HG03095 (cell line): Measurements from ENCODE around the gene ISG20L2.
A peak's percentile ranks its signal among the peaks of the same experiment; 100 is the strongest.

Experiments used
- ATAC-seq: cut with Tn5 transposase; IDR thresholded peaks from one replicate; pipeline ENCODE4 v1.9.1; 2021; ENCODE audit warnings: moderate library complexity; ENCODE audit not compliant: unreplicated experiment

Gene ISG20L2

DNA sequence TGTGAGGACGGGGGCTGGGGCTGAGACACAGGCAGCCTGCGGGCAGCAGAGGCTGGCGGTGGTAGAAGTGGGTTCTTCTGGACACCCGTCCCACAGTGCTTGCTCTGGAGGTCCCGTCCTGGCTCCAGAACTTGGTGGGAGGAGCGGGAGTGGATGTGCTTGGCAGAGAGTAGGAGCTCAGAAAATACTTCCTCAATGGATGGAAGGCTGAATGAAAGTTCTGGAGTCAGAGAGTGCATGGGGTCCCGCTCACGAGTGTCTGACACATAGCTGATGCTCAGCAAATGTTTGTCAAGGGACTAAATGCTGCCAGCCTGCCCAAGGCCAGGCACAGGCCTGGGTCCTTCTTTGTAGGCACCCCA lies 37.9 kb downstream of the ISG20L2 start:
- no peak for ATAC-seq

DNA sequence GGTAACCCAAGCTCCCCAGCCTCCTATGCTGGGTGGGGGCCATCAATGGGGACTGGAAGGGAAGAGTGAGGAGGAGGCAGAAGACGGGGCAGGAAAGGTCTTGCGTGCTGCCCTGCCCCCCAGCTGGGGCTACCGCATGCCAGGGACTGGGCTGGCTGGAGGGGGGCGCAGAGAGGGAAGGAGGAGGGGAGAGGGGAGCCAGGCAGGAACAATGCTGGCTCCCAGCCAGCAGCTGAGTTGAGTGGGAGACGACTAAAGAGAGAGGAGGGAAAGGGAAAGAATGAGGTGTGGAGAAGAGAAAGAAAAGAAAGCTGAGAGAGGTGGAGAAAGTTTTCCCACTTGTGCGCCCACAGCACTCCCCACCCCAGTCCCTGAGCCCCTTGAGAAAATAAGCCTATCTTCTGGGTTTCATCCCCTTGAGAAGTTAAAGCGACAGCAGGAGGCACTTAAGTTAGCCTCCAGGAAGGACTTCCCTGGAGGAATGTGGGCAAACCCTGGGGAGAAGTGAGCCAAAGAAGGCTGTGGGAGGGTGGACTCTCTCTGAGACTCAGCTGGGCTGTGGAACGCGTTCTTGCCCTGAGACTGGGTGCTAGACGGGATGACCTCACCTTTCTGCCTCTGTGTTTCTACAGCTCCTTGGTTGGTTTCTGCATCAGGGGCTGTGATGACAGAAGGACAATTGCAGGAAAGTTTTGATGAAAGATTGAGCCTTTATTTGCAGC lies 38.5 kb downstream of the ISG20L2 start:
- ATAC-seq = no peak

DNA sequence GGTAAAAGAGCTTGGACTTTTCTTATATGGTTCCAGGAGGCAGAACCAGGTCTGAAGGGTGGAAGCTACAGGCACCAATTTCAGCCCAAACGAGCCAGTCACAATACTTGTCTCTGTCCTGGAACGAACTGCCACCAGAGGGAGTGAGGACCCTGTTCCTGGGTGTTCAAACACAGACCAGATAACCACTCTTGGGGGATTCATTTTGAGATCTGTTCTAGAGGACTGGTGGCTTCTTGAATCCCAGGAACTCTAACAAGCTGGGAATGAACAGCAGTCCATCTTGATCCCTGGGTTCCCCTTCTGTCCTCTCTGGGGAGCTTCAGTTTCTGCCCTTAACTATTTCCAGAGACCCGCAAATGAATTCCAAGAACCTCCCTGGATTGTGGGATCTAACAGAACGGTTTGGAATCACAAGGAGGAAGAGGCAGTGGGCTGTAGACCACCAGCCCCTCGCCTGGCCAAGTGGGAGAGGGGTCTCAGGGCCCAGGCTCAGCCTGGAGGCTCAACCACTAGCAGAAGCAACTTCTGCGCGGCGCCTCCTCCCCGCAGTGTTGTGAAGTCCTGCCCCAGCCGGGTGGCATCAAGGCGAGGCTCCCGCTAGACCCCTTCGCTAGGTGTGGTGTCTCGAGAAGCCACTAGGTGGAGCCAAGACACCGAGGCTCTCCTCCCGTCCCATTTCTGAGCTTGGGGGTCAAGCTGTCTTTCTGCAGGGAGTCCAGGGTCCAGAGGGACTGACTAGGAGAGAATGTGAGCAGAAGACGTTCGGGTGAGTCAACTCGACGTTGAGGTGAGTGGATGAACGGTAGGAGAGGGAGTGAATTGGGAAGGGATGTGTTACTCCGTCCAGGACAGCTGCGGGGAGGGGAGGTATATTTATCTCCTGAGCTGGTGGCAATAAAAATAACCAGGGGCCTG lies 39.3 kb downstream of the ISG20L2 start:
- ATAC-seq = peak; percentile 57

DNA sequence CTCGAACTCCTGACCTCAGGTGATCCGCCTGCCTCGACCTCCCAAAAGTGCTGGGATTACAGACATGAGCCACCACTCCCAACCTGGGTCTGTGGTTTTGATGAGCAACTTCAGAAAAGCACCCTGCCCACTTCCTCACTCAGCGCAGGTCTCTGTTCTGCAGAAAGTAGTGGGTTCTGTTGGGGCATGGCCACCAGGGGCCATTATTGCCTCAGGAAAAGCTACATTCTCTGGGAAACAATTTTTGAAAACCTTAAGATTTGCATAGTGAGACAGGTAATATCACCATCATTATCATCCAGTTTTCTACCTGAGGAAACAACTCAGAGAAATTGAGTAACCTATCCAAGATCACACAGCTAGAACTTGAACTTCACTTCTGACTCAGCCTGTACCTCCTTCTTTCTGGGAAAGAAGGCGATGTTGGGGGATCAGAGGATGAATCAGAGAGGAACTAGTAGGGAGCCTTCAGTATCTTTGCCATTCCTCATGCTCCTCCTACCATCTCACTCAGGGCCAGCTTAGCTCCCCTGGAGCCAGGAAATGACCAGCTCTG lies 44.3 kb downstream of the ISG20L2 start:
- ATAC-seq = no peak

DNA sequence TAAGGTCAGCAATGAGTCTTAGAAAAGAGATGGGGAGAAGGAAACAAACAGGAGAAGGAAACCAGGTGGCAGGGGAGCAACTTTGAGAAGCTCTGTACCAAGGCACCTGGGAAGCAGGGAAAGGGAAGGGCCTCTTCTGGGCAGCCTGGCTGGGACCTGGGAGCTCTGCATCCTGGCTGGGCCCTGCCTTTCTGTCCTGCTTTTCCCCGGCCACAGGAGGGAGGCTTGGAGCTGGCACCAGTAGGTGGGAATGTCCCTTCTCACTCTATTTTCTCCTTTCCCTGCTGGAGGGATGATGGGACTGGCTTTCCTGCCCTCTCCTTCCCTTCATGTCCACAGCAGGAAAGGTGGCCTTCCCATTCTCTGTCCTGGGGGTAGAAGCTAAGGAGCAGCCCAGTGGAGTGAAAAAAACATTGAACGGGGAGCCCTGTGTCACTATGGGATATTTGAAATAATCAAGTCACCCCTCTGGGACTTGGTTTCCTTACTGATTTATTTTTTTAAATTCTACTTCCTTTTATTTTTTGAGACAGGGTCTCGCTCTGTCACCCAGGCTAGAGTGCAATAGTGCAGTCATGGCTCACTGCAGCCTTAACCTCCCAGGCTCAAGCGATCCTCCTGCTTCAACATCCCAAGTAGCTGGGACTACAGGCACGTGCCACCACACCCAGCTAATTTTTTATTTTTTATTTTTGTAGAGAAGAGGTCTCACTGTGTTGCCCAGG lies 46.2 kb downstream of the ISG20L2 start:
- ATAC-seq = no peak

DNA sequence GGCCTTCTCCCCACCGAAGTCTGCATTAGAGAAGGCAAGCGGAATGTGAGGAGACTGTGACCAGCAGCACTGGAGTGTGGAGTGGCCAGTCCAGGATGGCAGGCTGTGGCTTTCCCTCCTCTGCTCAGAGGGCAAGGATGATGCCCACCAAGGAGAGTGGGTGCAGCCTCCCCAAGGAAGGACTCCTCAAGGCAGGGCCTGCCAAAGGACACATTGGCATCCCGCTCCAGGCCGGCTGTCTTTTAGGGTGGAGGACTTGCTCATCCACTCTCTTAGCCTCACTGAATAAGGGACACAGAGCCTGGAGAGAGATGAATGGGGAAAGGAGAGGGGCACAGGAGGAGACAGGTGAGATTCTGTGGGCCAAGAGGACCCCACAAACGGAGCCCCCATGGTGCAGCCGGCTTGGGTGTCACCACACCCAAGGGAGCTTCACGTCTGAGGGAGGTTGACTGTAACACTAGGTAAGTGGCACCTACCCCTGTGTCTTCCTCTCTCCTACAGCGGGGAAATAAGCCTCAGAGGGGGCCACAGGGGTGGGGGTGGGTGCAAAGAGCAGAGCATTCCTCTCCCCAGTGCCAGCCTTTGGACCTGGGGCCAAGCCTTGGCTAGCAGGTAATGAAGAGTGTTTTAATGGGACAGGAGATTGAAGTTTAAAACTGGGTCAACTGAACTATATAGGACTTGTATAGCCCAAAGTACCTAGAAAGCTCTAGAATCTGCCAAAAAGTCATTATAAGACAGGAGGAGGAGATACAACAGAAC lies 47.2 kb downstream of the ISG20L2 start:
- ATAC-seq = no peak

DNA sequence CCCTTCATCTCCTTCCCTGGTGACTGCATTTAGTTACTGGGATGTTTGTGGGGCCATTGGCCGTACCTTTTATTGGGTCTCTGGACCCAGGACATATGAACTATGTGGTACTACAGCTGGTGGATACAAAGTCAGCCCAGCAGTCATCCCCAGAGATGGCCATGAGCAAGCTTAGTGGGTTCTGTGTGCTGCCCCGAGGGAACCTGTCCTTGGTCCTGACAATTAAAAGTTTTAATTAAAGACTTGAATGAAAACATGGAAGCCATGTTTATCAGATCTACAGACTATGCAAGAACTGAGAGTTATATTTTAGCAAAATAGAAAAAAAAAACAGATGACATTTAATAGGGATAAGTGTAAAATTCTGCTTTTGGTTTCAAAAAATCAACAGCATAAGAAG lies 48.5 kb downstream of the ISG20L2 start:
- ATAC-seq = no peak

DNA sequence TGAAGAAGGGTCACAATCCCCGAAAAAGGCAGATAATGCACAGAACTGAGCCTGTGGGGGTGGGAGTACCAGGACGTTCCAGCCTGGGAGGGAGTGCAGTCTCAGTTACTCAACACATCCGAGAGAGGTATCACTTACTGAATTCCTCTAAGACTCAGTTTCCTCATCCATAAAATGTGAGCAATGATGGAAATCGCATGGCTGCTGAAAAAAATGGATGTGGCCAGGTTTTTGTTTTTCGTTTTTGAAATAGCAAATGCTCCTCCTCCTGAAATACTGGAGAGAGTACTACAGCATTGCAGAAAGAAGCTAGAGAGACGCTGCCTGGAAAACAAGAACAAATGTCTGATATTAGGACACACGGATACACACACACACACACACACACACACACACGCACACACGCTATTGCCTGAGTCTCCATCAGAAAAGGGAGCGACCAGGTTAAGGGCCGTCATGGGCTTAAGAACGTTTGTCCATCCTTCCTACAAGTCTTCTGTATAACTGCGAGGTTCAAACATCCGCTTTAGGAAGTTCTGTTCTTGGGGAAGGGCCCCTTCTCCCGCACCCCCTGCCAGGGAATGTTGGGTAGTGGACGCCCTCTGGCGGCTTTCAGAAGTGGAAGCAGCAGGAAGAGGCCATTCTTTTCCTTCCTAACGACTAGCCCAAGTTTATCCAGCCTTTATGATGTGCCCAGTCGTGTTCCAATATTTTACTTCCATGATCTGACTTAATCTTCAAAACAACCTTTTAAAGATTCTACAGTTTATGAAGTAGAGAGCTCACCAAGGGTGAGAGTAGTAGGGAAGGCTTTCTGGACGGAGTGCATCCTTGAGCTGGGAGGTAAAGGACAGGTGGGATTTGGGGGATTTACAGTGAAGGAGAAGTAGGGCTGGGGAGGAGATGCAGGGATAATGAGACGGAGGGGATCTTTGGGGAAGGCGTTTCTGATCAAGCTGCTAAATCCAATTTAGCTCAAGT lies 50.7 kb downstream of the ISG20L2 start:
- no peak for ATAC-seq

DNA sequence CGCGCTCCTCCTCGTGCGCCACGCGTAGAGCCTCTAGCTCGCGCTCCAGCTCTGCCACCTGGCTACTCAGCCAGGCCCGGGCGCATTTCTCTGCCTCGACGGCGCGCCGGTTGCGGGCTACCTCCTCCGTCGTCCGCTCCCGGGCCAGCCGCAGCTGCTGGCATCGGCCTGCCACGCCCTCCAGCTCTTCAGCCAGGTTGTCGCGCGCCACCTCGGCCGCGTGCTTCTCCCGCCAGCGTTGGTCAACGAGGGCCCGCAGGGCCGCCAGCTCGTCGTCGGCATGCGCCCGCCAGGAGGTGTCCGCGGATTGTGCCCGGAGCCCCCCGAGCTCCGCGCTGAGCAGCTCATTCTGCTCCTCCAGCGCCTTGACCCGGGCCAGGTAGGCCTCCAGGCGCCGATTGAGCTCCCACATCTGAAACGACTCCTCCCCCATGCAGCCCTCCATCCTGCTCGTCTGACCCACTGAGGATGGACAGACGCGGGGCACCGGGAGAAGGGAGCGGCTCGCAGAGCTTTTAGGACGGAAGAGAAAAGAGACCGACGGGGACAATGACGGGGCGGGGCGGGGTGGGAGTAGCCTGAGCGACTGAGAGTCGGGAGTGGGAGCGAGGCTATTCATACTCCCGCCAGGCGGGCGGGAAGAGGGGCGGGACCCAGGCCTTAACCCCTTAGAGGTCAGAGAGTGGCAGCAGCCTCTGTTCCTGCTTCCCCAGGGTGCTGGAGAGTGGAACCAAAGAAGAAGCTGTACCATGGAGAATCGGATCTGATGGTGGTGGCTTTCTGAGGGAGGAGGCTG lies 51.5 kb downstream of the ISG20L2 start, which contains the start of gene NES:
Gene NES (minus strand): TSS at position 588 of the 796 bp plus-strand sequence. CDS start 143 bp downstream, at position 445.
- ATAC-seq = no peak

DNA sequence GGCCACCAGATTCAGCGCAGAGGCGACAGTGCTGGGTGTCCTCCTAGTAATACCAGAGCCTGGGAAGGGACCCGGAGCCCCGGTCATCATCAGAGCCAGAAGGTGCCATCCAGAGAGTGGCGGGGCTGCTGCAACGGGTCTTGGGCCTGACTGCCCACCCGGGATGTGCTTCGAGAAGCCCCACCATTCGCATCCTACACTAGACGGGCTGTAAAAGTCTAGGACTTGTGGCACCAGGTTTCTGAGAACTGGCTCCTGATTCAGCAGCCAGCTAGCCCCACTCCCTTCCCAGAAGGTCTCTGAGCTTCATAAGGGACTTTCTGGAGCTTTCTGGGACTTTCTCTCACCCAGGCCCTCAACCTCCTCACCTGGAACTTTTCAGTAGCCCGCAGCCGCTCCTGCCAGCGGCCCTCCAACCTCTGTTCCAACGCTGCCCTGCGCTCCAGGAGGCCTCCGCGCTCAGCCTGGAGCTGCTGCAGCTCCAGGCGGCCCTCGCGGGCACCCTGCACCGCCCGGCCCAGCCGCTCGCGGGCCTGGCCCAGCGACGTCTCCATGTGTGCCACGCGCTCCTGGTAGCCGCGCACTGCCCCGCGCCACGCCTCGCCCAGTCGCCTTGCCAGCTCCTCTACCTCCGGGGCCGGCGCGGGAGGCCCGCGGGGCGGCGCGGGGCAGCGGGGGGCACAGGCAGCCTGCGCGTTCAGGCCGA lies 52.3 kb downstream of the ISG20L2 start:
- no peak for ATAC-seq

DNA sequence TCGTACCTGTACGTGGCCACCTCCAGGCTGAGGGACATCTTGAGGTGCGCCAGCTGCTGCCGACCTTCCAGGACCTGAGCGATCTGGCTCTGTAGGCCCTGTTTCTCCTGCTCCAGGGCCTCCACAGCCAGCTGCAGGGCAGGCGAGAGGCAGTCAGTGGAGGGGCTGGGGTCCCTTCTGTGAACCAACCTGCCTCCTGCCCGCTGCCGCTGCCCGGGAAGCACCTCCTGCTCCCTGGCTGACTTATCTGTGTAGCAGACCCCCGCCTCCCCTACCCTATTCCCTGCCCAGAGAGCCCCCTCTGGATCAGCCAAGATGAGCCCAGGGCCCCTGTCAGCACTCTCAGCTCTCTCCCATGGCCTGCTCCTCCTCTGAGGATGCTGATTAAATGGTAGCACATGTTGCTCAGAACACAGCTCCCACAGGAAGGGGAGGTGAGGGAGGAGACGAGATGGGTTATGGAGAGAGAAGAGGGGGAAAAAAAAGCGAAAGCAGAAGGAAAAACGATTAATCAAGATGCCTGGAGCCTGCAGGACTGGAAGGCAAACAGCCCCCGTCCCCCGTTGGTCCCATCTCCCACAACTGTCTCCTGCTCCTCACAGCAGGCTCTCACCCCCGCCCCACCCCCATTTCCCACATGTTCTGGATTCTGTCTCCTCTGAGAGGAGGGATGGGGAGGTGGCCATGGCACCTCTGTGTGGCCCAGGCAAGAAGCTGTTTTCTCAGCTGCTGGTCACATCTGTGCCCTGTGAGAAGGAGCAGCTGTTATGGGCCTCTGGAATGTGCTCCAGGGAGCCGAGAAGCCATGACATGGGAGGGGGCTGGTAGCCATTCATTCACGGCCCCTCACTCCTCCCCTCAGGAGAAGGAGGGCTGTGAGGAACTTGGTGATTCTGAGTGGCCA lies 53.1 kb downstream of the ISG20L2 start:
- no peak for ATAC-seq

DNA sequence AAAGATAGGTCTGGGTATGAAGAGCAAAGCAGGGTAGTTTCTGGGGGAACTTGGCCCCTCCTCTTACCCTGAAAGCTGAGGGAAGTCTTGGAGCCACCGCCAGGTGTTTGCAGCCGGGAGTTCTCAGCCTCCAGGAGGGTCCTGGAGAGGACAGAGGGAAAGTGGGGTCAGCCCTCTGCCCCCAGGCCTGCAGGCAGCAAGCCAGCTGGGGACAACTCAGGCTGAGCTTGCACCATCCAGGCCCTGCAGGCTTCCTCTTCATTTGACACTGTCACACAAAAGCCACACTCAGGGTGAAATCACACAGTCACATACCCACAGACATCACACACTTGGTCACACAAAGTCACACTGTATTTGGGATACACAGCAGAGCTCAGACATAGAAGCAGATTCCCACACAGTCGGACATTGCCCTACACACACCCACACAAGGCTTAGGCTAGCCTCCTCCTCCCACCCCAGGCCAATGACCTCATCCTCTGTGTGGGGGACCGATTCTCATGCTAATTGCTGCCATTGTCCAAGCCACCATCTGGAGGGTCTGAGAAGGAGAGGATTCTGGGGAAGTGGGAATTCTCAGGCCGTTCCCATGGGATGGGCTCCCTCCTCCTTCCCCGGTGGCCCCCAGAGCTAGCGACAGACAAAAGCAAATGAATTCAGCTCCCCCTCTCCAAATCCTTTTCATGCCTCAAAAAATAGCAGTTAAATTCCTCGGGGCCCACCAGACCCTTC lies 55.0 kb downstream of the ISG20L2 start:
- no peak for ATAC-seq
